ENCODE results near the gene TTC31. TPM values are rescaled to one million over a fixed set of nuclear protein-coding genes. Genes with fewer than 3 reads are reported as not detected.

TTC31 gene
- total RNA-seq, 1 donor from 2014 or later: 19.5 TPM

DNA sequence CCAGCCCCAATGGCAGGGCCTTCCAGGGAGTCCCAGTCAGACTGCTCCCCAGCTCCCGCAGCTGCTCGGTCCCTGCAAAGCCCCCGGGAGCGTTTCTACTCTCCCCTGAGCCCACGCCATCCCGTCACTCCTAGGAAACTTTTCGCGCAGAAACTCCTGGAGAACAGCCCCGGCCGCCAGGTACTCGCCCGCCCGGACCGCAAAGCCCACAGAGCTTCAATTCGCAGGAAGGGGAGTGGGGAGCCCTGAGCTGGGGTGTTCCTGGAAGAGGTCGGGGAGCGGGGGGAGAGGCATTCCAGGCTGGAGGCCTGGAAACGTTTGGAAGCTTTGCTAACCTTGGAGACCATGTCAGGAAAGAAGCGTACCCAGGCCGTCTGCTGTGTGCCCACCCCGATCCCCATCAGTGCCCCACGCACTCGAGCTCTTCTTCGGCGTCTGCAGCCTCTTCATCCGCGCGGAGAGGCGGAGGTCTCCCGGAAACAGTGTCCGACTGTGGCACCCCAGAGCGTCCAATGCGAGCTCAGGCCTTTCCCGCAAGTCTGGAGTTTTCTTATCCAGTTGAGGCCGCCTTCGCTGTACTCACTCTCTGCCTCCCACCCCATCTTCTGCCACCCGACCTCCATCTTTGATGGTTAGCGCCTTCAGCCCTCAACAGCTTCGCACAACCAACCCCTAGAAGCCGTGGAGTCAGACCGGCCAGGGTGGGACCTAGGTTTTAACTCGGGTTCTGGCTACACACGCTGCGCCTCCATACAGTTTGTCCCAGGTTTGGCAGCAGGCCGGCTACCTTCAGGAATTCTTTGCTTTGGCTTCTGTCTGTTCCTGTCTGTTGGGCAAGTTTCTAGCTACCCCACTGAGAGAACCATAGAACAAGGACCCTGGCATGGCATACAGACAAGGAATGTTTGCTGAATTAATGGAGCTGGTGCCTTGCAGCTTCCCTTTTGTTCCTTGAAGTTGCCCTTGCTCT lies 20.9 kb downstream of the TTC31 start:
- H3K4me1 ChIP-seq: peaks cover 3 to 29% of the 10 kb centered on the region in 2 donors
- TF ChIP-seq, protein P1, sequence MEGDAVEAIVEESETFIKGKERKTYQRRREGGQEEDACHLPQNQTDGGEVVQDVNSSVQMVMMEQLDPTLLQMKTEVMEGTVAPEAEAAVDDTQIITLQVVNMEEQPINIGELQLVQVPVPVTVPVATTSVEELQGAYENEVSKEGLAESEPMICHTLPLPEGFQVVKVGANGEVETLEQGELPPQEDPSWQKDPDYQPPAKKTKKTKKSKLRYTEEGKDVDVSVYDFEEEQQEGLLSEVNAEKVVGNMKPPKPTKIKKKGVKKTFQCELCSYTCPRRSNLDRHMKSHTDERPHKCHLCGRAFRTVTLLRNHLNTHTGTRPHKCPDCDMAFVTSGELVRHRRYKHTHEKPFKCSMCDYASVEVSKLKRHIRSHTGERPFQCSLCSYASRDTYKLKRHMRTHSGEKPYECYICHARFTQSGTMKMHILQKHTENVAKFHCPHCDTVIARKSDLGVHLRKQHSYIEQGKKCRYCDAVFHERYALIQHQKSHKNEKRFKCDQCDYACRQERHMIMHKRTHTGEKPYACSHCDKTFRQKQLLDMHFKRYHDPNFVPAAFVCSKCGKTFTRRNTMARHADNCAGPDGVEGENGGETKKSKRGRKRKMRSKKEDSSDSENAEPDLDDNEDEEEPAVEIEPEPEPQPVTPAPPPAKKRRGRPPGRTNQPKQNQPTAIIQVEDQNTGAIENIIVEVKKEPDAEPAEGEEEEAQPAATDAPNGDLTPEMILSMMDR (IDR thresholded peaks at IDR 0.05): no peak
- peaks cover 4% of the 10 kb centered on the region for H3K27me3 ChIP-seq
- H3K4me3 ChIP-seq: peak overlapping the region; percentile 54 to 68
- no peak for DNase-seq (ENCODE audit: low spot score in 2 of 2)
- peaks cover 7 to 14% of the 10 kb centered on the region in 2 donors for H3K36me3 ChIP-seq
- intact Hi-C loops (cut with DNase I): no loop called here
- H3K9me3 ChIP-seq: no peaks in the 10 kb centered on the region
- peak overlapping the region in 1 of 2 donors; percentile 61 for H3K27ac ChIP-seq

DNA sequence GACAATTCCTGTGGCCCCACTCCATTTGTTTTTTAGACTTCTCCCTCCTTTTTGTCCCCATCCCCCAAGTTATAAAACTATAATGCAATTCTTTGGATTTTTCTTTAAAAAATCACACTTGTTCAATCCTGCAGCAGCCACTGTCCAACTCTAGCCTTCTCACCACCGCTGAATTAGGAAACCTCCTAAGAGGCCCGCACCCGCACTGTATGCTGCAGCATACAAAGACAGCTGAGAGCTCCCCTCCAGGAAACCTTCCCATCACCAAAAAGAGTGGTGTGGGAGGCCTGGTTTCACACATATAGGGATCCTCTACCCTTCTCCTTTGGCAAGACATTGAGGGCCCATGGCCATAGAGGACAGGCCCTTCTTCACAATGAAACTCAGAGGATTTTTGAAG lies 21.7 kb downstream of the TTC31 start:
- H3K4me1 ChIP-seq: peaks cover 3 to 24% of the 10 kb centered on the region in 2 donors
- no peak overlapping the region for H3K27ac ChIP-seq
- no peaks in the 10 kb centered on the region for H3K27me3 ChIP-seq
- intact Hi-C loops (cut with DNase I): no loop called here
- H3K9me3 ChIP-seq: no peaks in the 10 kb centered on the region
- H3K4me3 ChIP-seq: no peak overlapping the region
- TF ChIP-seq, protein P1 (IDR thresholded peaks at IDR 0.05): no peak
- H3K36me3 ChIP-seq: peaks cover 7 to 14% of the 10 kb centered on the region in 2 donors
- no peak for DNase-seq (ENCODE audit: low spot score in 2 of 2)

DNA sequence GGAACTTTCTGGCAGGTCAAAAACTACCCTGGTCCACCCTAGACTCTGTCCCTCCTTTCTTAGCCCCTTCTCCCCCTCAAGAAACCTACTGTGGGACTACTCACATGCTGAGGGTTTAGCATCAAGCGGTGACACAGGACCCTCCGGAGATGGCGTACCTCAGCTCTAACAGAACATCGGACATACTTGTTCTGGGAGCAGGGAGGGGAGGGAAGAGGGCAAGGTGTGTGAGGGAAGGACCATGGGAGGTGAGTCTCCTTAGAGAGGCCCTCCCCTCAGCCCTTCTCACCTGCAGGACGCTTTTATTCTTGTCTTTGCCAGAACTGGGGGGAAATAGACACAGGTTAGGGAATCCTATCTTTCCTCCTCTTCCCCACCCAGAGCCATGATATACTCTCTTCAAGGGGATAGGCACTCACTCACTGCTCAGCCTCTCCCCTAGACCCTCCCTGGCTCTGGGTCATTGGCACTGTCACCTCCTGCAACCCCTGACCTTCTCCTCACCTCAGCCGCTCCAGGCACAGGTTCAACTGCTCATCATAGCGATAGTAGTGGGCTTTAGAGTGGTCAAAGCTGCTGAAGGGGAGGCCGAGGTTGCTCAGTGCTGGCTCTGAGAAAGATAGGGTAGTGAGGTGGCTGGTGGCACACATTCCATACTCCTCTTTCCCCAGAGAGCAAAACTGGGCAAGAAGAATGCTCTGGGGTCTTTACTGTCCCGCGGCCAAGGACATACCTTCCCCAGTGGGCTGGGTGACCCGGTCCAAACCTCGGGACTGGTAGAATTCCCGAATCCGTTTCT lies 22.8 kb downstream of the TTC31 start:
- TF ChIP-seq, protein P1 (IDR thresholded peaks at IDR 0.05): no peak
- Histone ChIP-seq H3K9me3 (no peaks in the 10 kb centered on the region), H3K4me1 (peaks cover 3 to 24% of the 10 kb centered on the region in 2 donors), H3K27me3 (no peaks in the 10 kb centered on the region), H3K4me3 (no peak overlapping the region), H3K27ac (no peak overlapping the region), H3K36me3 (peaks cover 7 to 14% of the 10 kb centered on the region in 2 donors)
- DNase-seq (ENCODE audit: low spot score in 2 of 2): no peak
- intact Hi-C loops (cut with DNase I): loop anchor here (2.0 to 5.0 kb wide), 2 partner anchors 51 to 332 kb away; partner anchors contain the start of gene INO80B

DNA sequence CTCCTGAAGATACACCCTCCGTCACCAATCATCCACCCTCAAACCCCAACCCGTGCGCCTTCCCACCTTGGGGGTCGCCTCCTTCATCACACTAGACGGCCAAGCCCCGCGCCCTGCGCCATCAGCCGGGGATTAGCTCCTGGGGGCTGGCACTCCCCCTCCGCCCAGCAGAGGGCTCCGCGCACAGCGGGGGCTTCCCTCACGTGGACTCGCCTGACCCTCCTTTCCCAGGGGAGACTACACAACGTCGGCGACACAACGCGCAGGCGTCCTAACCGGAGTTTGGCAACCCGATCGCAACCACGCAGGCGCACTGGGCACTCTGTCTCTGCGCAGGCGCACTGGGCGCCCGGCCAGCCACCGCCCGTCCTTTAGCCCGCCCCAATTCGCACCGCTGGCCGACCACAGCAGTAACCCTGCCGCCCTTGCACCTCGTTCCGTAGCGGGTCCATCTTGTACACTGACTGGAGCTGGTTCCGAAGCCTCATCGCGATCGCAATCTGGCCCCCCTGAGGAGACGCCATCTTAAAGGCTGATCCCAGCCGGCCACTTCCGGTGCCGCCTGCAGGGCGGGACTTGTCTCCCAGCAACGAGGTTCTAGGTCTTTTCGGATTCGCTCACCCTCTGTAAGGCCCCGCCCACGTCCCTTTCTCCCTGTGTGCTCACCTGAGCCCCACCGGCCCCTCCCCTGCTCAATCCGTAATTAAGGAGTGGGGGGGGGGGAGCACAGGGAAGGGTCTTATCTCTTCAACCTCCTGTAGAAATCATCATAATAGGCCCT lies 24.5 kb downstream of the TTC31 start, which contains the start of gene PCGF1:
TSS of gene PCGF1 (minus strand) at position 551 of the 781 bp plus-strand sequence. CDS start at position 524, 27 bp downstream.
- Histone ChIP-seq H3K4me1 (peaks cover 3 to 24% of the 10 kb centered on the region in 2 donors), H3K4me3 (peak within 1 kb of the TSS; percentile 76 to 78), H3K9me3 (no peaks in the 10 kb centered on the region), H3K27ac (peak within 1 kb of the TSS; percentile 99), H3K27me3 (no peaks in the 10 kb centered on the region), H3K36me3 (peaks cover 7 to 14% of the 10 kb centered on the region in 2 donors)
- intact Hi-C loops (cut with DNase I): loop anchor here (1.0 to 5.0 kb wide), 7 partner anchors 22 to 330 kb away; partner anchors contain the start of genes AUP1, DOK1, HTRA2 and INO80B
- TF ChIP-seq, protein P1 (IDR thresholded peaks at IDR 0.05): peak in 2 of 3 experiments; percentile 19 to 27
- DNase-seq (ENCODE audit: low spot score in 2 of 2): peak; percentile 97 to 99
